Heart right ventricle (tissue), 16 donors: Measurements from ENCODE around the gene THSD4. TPM values are rescaled to one million over a fixed set of nuclear protein-coding genes. Genes with fewer than 3 reads are reported as not detected.

Experiments
- ATAC-seq, 8 donors: fragments of 200-7000 bp; cut with Tn5 transposase; one replicate each; pipeline ENCODE4 v1.9.1; 2020; ENCODE audit warnings: mild to moderate bottlenecking in 8 of 8, moderate library complexity in 8 of 8, moderate number of reproducible peaks in 1 of 8
- DNase-seq, 2 donors: peaks; one replicate each; pipeline ENCODE4 v3.0.0-alpha.2; 2020
- H3K27ac ChIP-seq, 10 donors: fragments of 200-600 bp; sonication (generic) in 2 of 10; one replicate each; pipeline versions ENCODE4 v1.5.0 to v1.8.0; 2020 to 2022; ENCODE audit warnings: mild to moderate bottlenecking in 3 of 10
- H3K27me3 ChIP-seq, 7 donors: fragments of 200-600 bp; one replicate each; pipeline ENCODE4 v1.8.0; 2021 to 2022; ENCODE audit warnings: mild to moderate bottlenecking in 2 of 7
- H3K36me3 ChIP-seq, 9 donors: fragments of 200-600 bp; sonication (generic) in 1 of 9; one replicate each; pipeline versions ENCODE4 v1.5.0 to v1.8.0; 2020 to 2022; ENCODE audit warnings: mild to moderate bottlenecking in 2 of 9
- H3K4me1 ChIP-seq, 9 donors: fragments of 200-600 bp; sonication (generic) in 1 of 9; one replicate each; pipeline versions ENCODE4 v1.5.0 to v1.8.0; 2020 to 2022; ENCODE audit warnings: mild to moderate bottlenecking in 4 of 9
- H3K4me3 ChIP-seq, 10 donors: fragments of 200-600 bp; sonication (generic) in 2 of 10; one replicate each; pipeline versions ENCODE4 v1.5.0 to v1.8.0; 2020 to 2022; ENCODE audit warnings: mild to moderate bottlenecking in 7 of 10, moderate library complexity in 2 of 10
- H3K9me3 ChIP-seq, 11 donors: fragments of 200-600 bp in 10 of 11; sonication (generic) in 2 of 11; one replicate each; pipeline versions ENCODE4 v1.5.0 to v1.8.0; 2013 to 2022; ENCODE audit warnings: mild to moderate bottlenecking in 2 of 11, control low read depth in 1 of 11, moderate library complexity in 1 of 11
- WGBS, 2 donors: extraction: QIAGEN DNeasy Blood & Tissue Kit; methylation state at CpG; one replicate each; pipeline ENCODE4 v1.1.7; 2013; ENCODE audit warnings: inconsistent platforms in 1 of 2; 5-methylcytosine and 5-hydroxymethylcytosine counted together
- intact Hi-C, 10 donors: fragments of 100-400 bp; cut with DNase I; formaldehyde crosslinking; loops; one replicate each; pipeline versions ENCODE4 v1.11.1 to v1.14.2; 2022
- polyA plus RNA-seq, 2 donors: library from polyadenylated mRNA; stranded (reverse); fragments of 200-250 nt; gene quantifications; one replicate each; pipeline ENCODE4 v1.2.3, GENCODE V29; 2013
- total RNA-seq, 10 donors: library from RNA; stranded (reverse); fragmentation: NEBNext Ultra II Directional in 3 of 10; extraction: Animal tissue kit (Norgen Biotek cat#: 25700) in 3 of 10; gene quantifications; one replicate each; pipeline versions ENCODE4 v1.2.1 to v1.2.4, GENCODE V29; 2021 to 2023
- TF ChIP-seq, protein P1 (sequence below), 9 donors: fragments of 200-600 bp; sonication (generic) in 2 of 9; IDR thresholded peaks; one replicate each; pipeline versions ENCODE4 v1.5.0 to v1.8.0; 2021 to 2022; ENCODE audit warnings: antibody characterized with exemption in 9 of 9, mild to moderate bottlenecking in 5 of 9, moderate library complexity in 1 of 9
- donor health status: Arrhythmogenic right ventricular cardiomyopathy.
- donor health status: ischemic (EF 13 %, LVEDD 7.1; RV severe dilation, severe dysfunction).
- donor health status: healthy with polysubstance abuse.
- donor health status: DM: no; HTN: yes; CAD: no.
- donor health status: DM: no; HTN: no; CAD: no.
- donor health status: ischemic (EF 25% LVEDD 6.9; RV normal size, moderate dysfunction).
- donor health status: ischemic (EF 25% LVEDD 5.7; RV mildly dilated, moderate dysfunction).
- donor health status: healthy.
- donor health status: DM: yes; HTN: yes; CAD: no.
- donor health status: Ischemic cardiomyopathy.
- donor health status: ischemic (EF 35%, LVEDD 5.7; RV mildly dilated, moderate dysfunction).
- donor health status: nonischemic (EF 11% LVEDD 7.7; RV severe dilation, severe dysfunction).
- donor health status: DM: yes; HTN: yes; CAD: no.
- donor health status: PGD.
- donor health status: ischemic (EF 29% LVEDD 5.4; RV normal size, mild dysfunction).
- donor health status: nonischemic (EF 23%, LVEDD 6.1; RV moderate dilation, normal function).

Gene THSD4
- total and polyA plus RNA-seq, 12 donors: 20.8 to 212 (median 139) TPM

DNA sequence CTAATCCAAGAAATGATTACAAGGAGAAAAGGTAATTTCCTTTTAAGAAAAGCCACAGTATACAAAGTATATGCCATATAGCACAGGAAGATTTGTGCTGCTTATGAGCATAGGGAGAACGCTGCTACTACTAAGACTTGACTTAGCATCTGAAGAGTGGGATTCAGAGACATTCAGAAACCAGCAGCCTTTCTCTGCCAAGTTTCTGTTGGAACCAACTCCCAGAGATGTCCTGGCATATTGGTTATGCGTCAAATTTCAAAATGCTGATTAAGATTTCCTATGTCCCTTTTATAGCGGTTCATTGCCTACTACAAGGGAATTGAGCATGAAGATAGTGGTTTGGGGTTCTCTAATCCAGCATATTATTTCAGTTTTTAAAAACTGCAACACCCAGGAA is 700.0 kb downstream of the THSD4 start:
- H3K36me3 ChIP-seq: no peaks in the 10 kb centered on the region
- H3K27ac ChIP-seq: no peak overlapping the region
- H3K9me3 ChIP-seq: peaks cover 0 to 18% (median 4%) of the 10 kb centered on the region in 11 donors
- ATAC-seq (no peak), DNase-seq (no peak)
- intact Hi-C loops: no loop called here
- TF ChIP-seq, protein P1, sequence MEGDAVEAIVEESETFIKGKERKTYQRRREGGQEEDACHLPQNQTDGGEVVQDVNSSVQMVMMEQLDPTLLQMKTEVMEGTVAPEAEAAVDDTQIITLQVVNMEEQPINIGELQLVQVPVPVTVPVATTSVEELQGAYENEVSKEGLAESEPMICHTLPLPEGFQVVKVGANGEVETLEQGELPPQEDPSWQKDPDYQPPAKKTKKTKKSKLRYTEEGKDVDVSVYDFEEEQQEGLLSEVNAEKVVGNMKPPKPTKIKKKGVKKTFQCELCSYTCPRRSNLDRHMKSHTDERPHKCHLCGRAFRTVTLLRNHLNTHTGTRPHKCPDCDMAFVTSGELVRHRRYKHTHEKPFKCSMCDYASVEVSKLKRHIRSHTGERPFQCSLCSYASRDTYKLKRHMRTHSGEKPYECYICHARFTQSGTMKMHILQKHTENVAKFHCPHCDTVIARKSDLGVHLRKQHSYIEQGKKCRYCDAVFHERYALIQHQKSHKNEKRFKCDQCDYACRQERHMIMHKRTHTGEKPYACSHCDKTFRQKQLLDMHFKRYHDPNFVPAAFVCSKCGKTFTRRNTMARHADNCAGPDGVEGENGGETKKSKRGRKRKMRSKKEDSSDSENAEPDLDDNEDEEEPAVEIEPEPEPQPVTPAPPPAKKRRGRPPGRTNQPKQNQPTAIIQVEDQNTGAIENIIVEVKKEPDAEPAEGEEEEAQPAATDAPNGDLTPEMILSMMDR (IDR thresholded peaks at IDR 0.05): no peak
- peaks cover 0 to 4% (median 0%) of the 10 kb centered on the region in 9 donors for H3K4me1 ChIP-seq
- 91% methylated on average over 3 of the region's 3 CpGs for WGBS, 2 donors
- no peak overlapping the region for H3K4me3 ChIP-seq
- H3K27me3 ChIP-seq: no peaks in the 10 kb centered on the region

DNA sequence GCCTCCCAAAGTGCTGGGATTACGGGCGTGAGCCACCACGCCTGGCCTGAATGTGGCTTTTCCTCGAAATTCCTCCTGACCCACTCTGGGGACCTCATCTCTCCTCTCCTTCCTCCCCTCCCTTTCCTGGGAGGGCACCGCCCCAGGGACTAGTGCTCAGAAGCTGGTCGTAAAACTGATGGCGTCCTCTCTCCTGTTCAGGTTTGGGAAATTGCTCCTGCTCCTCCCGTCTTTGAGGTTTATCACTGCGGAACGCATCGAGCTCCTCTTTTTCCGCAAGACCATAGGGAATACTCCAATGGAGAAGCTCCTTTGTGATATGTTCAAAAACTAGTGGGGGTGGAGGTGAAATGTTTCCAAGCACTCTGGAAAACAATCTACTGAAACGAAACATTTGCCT is 702.1 kb downstream of the THSD4 start:
- intact Hi-C loops: no loop called here
- Histone ChIP-seq H3K9me3 (peaks cover 0 to 38% (median 11%) of the 10 kb centered on the region in 11 donors), H3K4me3 (no peak overlapping the region), H3K27ac (no peak overlapping the region), H3K27me3 (no peaks in the 10 kb centered on the region), H3K36me3 (peaks cover 0 to 15% (median 6%) of the 10 kb centered on the region in 9 donors), H3K4me1 (peaks cover 0 to 4% (median 0%) of the 10 kb centered on the region in 9 donors)
- DNase-seq (no peak), ATAC-seq (no peak)
- 93 to 96% methylated on average over 13 of the region's 13 CpGs for WGBS, 2 donors
- TF ChIP-seq, protein P1 (IDR thresholded peaks at IDR 0.05): no peak

DNA sequence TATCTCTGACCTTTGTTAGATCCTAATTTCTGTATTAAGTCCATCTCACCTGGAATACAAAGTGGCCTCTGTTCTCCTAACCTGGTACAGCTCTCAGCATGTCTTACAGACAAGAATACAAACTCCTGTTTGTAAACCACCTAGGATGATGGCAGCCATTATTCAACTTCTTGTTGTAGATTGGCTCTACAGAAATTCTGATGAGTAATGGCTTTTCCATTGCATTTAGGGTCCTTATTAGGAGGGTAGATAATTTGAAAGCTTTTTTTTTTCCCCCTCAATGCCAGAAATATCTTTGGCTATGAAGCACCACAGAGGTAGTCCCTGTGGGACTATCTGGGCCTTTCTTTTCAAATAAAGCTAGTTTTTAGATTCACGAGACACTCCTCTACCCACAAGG is 704.9 kb downstream of the THSD4 start:
- no peaks in the 10 kb centered on the region for H3K4me1 ChIP-seq
- H3K27ac ChIP-seq: no peak overlapping the region
- ATAC-seq (no peak), DNase-seq (no peak)
- WGBS, 2 donors: 93 to 97% methylated on average over 1 of the region's 1 CpG
- intact Hi-C loops: no loop called here
- peaks cover 0 to 42% (median 16%) of the 10 kb centered on the region in 9 donors for H3K36me3 ChIP-seq
- no peaks in the 10 kb centered on the region for H3K27me3 ChIP-seq
- H3K4me3 ChIP-seq: no peak overlapping the region
- H3K9me3 ChIP-seq: peaks cover 0 to 54% (median 19%) of the 10 kb centered on the region in 11 donors
- TF ChIP-seq, protein P1 (IDR thresholded peaks at IDR 0.05): no peak

DNA sequence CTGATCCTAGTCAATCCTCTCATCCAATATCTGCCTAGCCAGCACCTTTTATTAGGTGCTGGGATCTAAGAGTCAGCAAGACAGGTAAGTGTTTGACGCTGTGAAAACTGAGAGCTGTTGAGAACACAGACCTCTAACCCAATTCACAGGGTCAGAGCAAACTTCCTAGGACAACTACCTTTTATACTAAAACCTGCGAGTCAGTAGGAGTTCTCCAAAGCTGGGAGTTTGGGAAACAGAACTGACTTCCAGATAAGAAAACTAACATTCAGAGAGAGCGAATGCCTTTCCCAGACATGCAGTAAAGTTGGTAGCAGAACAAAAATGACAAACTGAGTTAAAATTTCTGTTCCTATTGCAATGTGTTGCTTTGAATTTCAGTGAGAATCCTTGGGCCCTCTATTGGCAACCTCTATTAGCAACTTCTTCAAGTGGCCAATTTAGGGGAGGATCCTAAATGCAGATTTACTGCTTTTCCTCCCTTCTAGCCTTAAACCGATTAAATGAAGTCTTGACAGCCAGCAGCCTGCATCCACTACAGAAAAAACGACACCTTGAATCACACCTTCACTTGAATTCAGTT is 706.4 kb downstream of the THSD4 start:
- WGBS, 2 donors: 91 to 92% methylated on average over 5 of the region's 5 CpGs
- TF ChIP-seq, protein P1 (IDR thresholded peaks at IDR 0.05): no peak
- peaks cover 0 to 58% (median 24%) of the 10 kb centered on the region in 9 donors for H3K36me3 ChIP-seq

More for the DNA sequence above, 706.4 kb downstream of the THSD4 start:
- intact Hi-C loops: no loop called here
- DNase-seq: no peak
- H3K4me3 ChIP-seq: no peak overlapping the region
- H3K9me3 ChIP-seq: peaks cover 0 to 54% (median 19%) of the 10 kb centered on the region in 11 donors
- no peak for ATAC-seq
- no peaks in the 10 kb centered on the region for H3K27me3 ChIP-seq
- no peaks in the 10 kb centered on the region for H3K4me1 ChIP-seq
- H3K27ac ChIP-seq: no peak overlapping the region
